ENCODE results near the gene MAP4K3. TPM values are rescaled to one million over a fixed set of nuclear protein-coding genes. Genes with fewer than 3 reads are reported as not detected.

The MAP4K3 gene
- total RNA-seq, 4 donors from 2014 or later: 60.6 to 86.6 (median 75.6) TPM

- Histone ChIP-seq H3K27me3 (no peaks in the 10 kb centered on the region), H3K4me1 (peaks cover 0 to 5% of the 10 kb centered on the region in 2 donors), H3K9me3 (no peaks in the 10 kb centered on the region), H3K27ac (no peak overlapping the region), H3K4me3 (replicated peaks in 1 of 3) (no peak overlapping the region), H3K36me3 (no peaks in the 10 kb centered on the region)
- no peak for DNase-seq
- intact Hi-C loops (cut with DNase I): no loop called here
- TF ChIP-seq POLR2A (IDR thresholded peaks at IDR 0.05) (no peak), CTCF (IDR thresholded peaks at IDR 0.05) (no peak)
These were observed 204.9 kb downstream of the MAP4K3 start for GRCh38 chr2:39232141-39232540.

- H3K4me3 ChIP-seq (replicated peaks in 1 of 3): no peak overlapping the region
- DNase-seq: no peak
- peak in 1 of 6 experiments; percentile 5 for TF ChIP-seq CTCF (IDR thresholded peaks at IDR 0.05)
- TF ChIP-seq POLR2A (IDR thresholded peaks at IDR 0.05): no peak
- no peaks in the 10 kb centered on the region for H3K27me3 ChIP-seq
- no peaks in the 10 kb centered on the region for H3K9me3 ChIP-seq
- no peaks in the 10 kb centered on the region for H3K36me3 ChIP-seq
- intact Hi-C loops (cut with DNase I): loop anchor here (2.0 to 10.0 kb wide), 2 partner anchors 168 to 284 kb away; no protein-coding TSS in a partner anchor
- no peak overlapping the region for H3K27ac ChIP-seq
- peaks cover 0 to 5% of the 10 kb centered on the region in 2 donors for H3K4me1 ChIP-seq
- WGBS, 2 donors: 33 to 37% methylated on average over 19 of the region's 19 CpGs
These were observed 208.5 kb downstream of the MAP4K3 start for GRCh38 chr2:39228413-39229209.

- H3K36me3 ChIP-seq: no peaks in the 10 kb centered on the region
- intact Hi-C loops (cut with DNase I): loop anchor here (2.0 to 10.0 kb wide), 2 partner anchors 167 to 283 kb away; no protein-coding TSS in a partner anchor
- no peaks in the 10 kb centered on the region for H3K9me3 ChIP-seq
- no peaks in the 10 kb centered on the region for H3K27me3 ChIP-seq
- peak; percentile 63 to 86 (median 80) for TF ChIP-seq CTCF (IDR thresholded peaks at IDR 0.05)
- TF ChIP-seq POLR2A (IDR thresholded peaks at IDR 0.05): no peak
- DNase-seq: peak; percentile 78 to 82
- H3K4me1 ChIP-seq: peaks cover 0 to 5% of the 10 kb centered on the region in 2 donors
- H3K27ac ChIP-seq: no peak overlapping the region
- WGBS, 2 donors: 17 to 19% methylated on average over 9 of the region's 9 CpGs
- no peak overlapping the region for H3K4me3 ChIP-seq (replicated peaks in 1 of 3)
These were observed 209.3 kb downstream of the MAP4K3 start for GRCh38 chr2:39227628-39228412.

GRCh38 chr2:39225567-39225966 is 211.5 kb downstream of the MAP4K3 start:
- DNase-seq: no peak
- Histone ChIP-seq H3K9me3 (no peaks in the 10 kb centered on the region), H3K4me3 (replicated peaks in 1 of 3) (no peak overlapping the region), H3K36me3 (no peaks in the 10 kb centered on the region), H3K27ac (no peak overlapping the region), H3K4me1 (peaks cover 0 to 5% of the 10 kb centered on the region in 2 donors), H3K27me3 (no peaks in the 10 kb centered on the region)
- TF ChIP-seq CTCF (IDR thresholded peaks at IDR 0.05): no peak
- no peak for TF ChIP-seq POLR2A (IDR thresholded peaks at IDR 0.05)
- WGBS, 2 donors: 77 to 85% methylated on average over 1 of the region's 1 CpG
- intact Hi-C loops (cut with DNase I): loop anchor here (10.0 kb wide), 1 partner anchor 281 kb away; no protein-coding TSS in a partner anchor

Measured in thyroid gland (tissue), 4 donors.